Fibroblast of peridontal ligament (primary cell): Measurements from ENCODE around the gene GYS1.

ENCODE experiments used
- DNase-seq: peaks from one replicate; pipeline ENCODE4 v3.0.0-alpha.2; 2010; ENCODE audit errors: extremely low read depth

The GYS1 gene

DNA sequence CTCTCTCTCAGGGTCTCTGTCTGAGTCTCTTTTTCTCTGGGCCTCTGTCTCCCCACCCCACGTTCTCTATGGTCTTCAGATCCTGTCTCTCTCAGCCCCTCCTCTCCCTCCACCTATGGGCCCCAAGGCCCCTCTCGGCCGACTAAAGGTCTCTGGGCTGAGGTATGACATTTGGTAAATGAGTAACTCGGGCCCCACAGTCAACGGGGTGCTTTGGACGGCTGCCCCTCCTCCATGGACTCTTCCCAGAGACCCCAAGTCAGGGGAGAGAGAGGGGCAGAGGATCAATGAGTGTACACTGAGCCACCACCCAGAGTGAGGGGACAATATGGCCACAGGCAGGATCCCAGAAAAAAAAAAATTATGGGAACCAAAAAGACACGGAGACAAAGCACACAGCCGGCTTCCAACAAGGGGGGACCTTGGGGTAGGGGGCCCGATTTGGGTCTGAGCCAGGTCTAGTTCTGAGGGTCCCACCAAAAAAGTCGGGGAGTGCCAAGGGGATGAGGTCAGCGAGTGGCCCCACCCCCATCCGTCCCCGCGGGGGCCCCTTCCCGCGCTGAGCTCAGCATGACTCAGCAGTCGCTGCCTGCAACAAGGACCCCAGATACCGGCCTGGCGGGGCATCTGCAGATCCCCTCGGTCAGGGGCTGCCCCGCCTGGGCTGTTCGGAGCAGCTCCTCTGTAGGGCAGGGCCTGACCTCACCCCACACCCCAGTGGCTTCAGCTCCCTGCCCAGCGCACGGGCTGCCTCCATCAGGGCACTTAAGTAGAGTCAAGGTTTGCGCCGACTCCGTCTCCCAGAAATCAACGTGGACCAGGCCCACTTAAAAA lies 29.5 kb downstream of the GYS1 start:
- DNase-seq: peak; percentile 48

DNA sequence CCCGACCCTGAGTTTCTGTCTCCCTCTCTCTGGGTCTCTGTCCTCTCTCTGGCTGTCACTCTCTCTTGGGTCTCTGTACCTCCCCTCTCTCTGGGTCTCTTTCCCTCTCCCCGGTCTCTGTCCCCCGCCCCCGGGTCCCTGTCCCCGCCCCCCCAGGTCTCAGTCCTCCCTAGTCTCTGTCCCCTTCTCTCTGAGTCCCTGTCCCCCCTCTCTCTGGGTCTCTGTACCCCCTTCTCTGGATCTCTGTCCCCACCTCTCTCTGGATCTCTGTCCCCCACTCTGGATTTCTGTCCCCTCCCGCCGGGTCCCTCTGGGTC lies 30.3 kb downstream of the GYS1 start:
- DNase-seq: no peak

- no peak for DNase-seq
Measured at GRCh38 chr19:48962029-48962848, 30.9 kb downstream of the GYS1 start.

GRCh38 chr19:48961673-48962028 lies 31.5 kb downstream of the GYS1 start:
- DNase-seq: no peak

GRCh38 chr19:48961051-48961649 lies 32.0 kb downstream of the GYS1 start:
- DNase-seq: no peak

- DNase-seq: no peak
Measured at GRCh38 chr19:48959341-48960239, 33.5 kb downstream of the GYS1 start.

DNA sequence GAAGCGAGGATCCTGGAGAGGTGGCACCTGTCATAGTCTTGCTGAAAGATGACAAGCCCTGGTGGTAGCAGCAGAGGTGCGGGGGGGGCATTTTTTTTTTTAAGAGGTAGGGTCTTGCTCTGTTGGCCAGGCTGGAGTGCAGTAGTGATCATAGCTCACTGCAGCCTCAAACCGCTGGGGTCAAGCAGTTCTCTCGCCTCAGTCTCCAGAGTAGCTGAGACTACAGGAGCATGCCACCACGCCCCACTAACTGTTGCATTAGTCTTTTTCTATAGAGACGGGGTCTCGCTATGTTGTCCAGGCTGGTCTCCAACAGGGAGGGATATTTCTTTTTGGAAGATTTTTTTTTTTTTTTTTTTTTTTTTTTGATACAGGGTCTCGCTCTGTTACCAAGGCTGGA lies 35.1 kb downstream of the GYS1 start:
- DNase-seq: no peak

- no peak for DNase-seq
Measured at GRCh38 chr19:48955308-48955958, 37.7 kb downstream of the GYS1 start.

- peak; percentile 93 for DNase-seq
Measured at GRCh38 chr19:48954595-48955307, 38.4 kb downstream of the GYS1 start, which contains the start of gene BAX. BAX (plus strand) TSS chr19:48954875; CDS start chr19:48954929, 54 bp downstream.

DNA sequence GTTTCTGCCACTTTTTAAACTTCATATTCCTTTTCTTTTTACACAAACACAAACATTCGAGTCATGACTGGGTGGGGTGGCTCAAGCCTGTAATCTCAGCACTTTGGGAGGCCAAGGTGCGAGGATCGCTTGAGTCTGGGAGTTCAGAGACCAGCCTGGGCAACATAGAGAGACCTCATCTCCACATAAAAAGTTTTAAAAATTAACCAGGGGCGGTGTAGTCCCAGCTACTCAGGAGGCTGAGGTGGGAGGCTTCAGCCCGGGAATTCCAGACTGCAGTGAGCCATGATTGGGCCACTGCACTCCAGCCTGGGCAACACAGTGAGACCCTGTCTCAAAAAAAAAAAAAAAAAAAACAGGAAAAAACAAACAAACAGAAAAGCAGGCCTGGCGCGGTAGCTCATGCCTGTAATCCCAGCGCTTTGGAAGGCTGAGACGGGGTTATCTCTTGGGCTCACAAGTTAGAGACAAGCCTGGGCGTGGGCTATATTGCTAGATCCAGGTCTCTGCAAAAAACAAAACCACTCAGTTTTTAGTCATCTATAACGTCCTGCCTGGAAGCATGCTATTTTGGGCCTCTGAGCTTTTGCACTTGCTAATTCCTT lies 39.0 kb downstream of the GYS1 start:
- DNase-seq: no peak

- DNase-seq: no peak
Measured at GRCh38 chr19:48953141-48953540, 40.0 kb downstream of the GYS1 start.

GRCh38 chr19:48950830-48951519 lies 42.1 kb downstream of the GYS1 start:
- no peak for DNase-seq

DNA sequence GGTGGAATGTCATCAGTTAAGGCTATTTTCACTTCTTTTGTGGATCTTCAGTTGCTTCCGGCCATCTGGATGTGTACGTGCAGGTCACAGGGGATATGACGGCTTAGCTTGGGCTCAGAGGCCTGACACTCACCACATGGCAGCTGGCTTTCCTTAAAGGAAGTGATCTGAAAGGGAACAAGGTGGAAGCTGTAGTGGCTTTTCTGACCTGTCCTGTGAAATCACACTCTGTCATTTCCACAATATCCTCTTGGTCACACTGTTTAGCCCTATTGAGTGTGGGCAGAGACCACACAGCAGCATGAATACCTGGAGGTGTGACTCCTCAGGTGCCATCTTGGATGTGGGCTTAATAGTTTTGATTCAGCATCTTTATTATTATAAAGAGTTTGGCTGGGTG lies 43.0 kb downstream of the GYS1 start:
- DNase-seq: no peak

- DNase-seq: no peak
Measured at GRCh38 chr19:48947258-48947542, 45.9 kb downstream of the GYS1 start.

DNA sequence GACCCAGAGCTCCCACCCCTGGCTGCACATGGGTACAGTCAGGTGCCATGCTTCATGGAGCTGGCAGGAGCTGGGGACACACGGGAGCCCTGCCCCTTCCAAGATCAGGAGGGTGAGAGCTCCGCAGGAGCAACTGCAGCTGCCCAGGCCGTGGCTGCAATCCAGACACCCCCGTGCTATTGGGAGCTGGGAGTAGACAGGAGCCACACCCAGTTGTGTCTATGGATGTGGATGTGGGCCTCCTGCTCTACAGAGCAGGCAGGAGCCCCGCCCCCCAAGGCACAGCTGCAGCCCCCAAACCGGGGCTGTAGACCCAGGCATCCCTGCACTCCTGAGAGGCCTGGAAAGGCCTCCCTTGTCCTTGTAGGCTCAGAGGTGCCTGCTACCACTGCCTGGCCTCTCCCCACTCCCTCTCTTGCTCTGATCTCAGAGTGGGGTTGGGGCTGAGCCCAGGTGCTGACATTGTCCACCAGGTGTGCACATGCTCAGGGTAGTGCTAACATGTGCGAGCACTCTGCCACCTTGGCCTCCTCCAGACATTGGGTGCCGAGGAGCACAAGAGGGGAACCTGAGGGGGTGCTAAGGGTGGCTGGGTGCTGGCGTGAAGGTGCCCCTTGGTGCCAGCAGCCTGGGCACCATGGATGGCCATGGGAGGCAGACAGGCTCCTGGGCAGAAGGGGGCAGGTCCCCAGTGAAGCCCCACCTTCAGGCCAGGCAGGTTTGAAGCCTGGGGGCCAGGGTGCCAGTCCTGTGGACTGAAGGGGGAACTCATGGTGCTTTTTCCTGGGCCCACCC lies 46.4 kb downstream of the GYS1 start:
- DNase-seq: no peak

- no peak for DNase-seq
Measured at GRCh38 chr19:48945817-48946216, 47.3 kb downstream of the GYS1 start.

DNA sequence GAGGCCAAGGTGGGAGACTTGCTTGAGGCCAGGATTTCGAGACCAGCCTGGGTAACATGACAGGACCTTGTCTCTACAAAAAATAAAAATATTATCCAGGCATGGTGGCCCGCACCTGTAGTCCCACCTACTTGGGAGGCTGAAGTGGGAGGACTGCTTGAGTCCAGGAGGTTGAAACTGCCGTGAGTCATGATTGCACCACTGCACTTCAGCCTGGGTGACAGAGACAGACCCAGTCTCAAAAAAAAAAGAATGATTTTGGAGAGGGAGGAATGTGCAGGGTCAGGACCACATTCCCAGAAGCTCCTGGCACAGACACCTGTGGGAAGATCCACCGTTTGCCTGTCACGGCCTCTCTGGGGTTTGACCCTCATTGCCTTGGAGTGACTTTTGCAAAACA lies 47.7 kb downstream of the GYS1 start:
- no peak for DNase-seq

DNA sequence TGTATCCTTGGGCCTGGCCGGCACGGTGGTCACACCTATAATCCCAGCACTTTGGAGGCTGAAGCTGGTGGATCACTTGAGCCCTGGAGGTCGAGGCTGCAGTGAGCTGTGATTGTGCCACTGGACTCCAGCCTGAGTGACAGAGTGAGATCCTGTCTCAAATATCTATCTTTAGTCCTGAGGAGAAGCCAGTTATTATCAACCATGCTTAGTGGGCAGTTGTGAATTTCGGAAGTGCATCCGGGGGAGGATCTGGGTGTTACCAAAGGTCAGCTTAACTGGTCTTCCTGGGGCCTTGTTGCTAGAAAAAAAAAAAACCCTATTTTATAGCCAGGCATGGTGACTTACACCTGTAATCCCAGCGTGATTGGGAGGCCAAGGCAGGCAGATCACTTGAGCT lies 50.0 kb downstream of the GYS1 start:
- no peak for DNase-seq

GRCh38 chr19:48940902-48941301 lies 52.2 kb downstream of the GYS1 start:
- DNase-seq: no peak
